C4-2B (cell line): ENCODE measurements around the gene PSMD4.

Source experiments
- CTCF ChIP-seq: fragments of 450-650 bp; conservative IDR thresholded peaks from 2 replicates; pipeline ENCODE4 v1.5.1; 2017; ENCODE audit warnings: mild to moderate bottlenecking
- ZFX ChIP-seq: fragments of 450-650 bp; IDR thresholded peaks from 2 replicates; pipeline ENCODE4 v1.6.1; 2017

GRCh38 chr1:151251656-151252470, 2.7 kb upstream of the PSMD4 start:
- TF ChIP-seq CTCF (peak; percentile 94), ZFX (no peak)
